NCI-H187 (cell line): Measurements from ENCODE around the gene MROH7.

Experiments
- DNase-seq, 2 experiments: peaks; one replicate each; lab custom pipeline; 2025; lab: John Stamatoyannopoulos, UW

Gene MROH7

GRCh38 chr1:54742282-54742681 lies 100.7 kb downstream of the MROH7 start:
- no peak for DNase-seq

DNA sequence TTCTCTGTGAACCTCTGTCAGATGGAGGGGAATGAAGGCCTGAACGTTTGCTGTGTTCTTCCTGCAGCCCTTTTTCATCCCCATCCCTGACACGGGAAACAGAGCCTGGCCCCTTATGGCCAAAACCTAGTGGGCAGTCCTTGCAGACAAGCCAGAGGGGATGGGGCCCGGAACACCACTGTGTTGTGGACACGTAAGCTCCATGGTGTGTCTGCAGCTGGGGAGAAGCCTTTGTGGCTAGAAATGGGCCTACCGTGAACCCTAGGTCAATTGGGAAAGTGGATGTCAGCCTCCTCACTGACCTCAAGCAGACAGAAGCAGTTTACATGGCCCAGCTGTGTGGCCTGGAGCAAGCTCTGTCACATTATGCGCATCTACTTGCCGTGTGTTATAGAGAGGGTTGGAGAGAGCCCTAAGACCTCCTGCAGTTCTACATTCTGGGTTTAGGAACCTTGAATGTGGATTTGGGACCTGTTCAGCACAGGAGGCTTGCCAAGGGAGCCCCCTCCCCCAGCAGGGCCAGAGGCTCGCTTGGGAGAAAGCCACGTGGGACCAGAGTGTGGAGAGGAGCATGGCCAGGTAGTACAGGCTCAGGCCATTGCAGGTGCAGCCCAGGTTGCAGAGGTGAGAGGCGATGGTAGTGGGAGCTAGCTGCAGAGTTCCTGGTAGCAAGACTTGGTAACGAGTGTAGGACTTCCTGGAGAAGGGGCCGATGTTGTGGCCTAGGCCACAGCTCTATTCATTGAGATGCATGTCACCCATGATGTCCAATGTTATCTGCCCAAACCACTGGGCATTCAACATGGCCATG lies 102.0 kb downstream of the MROH7 start:
- no peak for DNase-seq

DNA sequence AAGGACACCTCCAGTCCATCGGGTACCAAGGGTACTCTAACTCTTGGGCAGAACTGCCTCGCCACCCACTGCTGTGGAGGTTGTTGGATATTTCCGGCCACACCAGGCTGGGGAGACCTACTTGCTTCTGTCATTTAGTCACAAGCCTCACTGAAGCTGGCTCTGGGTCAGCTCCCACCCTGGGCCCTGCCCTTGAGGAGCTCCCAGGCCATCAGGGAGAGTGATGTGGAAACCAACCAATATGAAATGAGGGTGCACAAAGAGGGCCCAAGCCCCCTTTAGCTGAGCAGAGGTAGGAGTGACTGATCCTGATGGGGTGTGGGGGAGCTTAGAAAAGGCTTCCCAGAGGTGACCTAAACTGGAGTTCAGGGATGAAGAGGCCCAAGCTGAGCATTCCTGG lies 103.1 kb downstream of the MROH7 start:
- DNase-seq, result no peak

GRCh38 chr1:54745274-54745673 lies 103.7 kb downstream of the MROH7 start:
- no peak for DNase-seq

- DNase-seq, result no peak
Observed at GRCh38 chr1:54745864-54746263, 104.3 kb downstream of the MROH7 start.

- DNase-seq, result no peak
Observed at GRCh38 chr1:54748094-54748835, 106.7 kb downstream of the MROH7 start.

DNA sequence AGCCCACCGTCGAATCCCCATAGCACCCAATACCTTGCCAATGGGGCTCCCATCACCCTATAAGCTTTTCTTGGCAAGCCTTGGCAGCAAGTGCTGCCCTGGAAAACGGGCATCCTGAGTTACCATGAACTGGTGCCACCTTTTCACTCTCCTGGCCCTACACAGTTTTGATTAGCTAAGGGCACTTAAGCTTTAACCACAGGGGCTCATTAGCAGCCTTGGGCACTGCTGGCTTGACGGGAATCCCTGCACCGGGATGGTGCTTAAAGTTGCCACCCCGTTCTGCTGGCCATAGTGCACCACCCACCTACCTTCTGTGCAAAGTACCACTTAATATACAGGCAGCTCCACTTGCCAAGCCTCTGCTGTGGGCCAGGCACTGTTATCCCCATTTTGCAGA lies 109.0 kb downstream of the MROH7 start:
- DNase-seq, result no peak

- DNase-seq, result no peak
Observed at GRCh38 chr1:54751426-54751825, 109.8 kb downstream of the MROH7 start.

DNA sequence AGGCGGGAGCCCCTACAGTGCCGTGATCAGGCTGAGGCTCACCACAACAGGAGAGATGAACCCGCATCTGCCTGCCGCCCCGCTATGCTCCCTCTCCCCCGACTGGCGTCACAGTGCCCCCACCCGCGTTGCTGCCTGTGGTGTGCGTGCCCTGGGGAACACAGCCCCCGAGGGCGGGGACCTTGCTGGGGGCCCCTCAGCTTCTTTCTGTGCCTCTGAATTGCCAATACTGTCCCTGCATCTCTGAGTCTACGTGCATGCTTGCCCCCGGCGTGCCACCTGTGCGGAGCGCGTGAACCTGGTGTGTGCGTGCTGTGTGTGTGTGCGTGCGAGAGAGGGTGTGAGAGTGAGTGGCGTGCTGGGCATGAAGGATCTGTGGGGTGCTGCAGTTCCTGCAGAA lies 112.5 kb downstream of the MROH7 start:
- DNase-seq, result no peak

GRCh38 chr1:54754486-54755285 lies 113.1 kb downstream of the MROH7 start:
- DNase-seq, result no peak

DNA sequence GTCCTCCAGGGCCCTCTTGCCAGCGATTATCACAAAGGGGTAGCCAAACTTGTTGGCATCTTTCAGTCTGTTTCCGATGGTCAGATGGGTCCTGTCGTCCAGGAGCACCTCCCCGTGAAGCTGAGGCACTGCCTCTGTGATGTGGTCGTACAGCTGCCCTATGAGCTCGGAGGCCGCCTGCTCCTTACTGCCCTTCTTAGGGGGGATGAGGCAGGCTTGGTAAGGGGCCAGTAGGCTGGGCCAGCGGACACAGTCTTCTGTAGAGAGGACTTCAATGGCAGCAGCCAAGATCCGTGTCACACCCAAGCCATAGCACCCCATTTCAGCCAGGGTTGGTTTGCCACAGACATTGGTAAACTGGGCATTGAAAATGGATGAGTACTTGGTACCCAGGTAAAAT lies 116.2 kb downstream of the MROH7 start:
- DNase-seq, result no peak

DNA sequence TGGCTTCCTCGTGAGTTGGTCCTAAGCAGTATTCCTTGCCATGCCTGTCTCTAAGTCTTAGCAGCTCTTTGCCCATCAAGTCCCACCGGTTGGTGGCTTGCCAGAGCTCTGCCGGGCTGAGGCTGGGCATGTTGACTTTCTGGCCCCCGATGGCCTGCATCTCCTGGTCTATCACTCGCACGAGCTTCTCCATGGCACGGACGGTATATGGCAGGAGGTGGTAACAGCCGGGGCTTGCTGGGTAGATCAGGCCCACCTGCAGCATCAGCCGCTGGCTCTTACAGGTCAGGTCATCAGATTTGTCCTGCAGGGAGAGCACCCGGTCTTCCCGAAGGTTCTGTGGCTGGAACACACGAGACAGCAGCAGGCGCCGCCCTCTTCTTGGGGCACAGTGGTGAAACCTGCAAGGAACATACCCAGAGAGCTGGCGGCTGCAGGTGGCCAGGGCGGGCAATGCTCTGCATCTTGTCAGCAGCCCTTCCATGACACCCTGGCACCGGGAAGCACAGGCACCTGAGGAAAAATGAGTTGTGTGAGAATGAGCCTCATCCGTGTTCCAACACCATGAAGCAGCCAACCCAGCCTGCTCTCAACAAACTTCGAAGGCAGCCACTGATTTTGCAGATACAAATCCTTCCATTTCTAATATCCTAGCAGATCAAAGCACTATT lies 117.2 kb downstream of the MROH7 start:
- no peak for DNase-seq
